ENCODE data around the gene FNDC3B.

DNA sequence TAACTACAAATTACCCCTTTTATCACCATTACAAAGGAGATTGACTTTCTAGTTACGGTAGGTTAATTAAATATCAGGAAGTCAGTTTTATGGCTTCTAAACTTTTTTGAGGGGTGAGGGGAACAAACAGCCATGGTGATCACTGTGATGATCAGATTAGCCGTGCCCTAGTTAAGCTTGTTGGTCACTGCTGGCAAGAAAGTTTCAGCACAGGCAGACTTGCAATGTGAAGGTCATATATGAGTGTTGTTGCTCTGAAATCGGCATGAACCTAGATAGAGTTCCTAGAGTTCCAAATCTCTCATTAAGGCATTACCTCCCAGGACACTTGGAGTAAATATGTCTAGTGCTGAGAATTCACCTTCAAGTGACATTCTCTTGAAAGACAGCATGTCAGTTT, 252.3 kb downstream of the FNDC3B start:
- TF ChIP-seq JUNB (IDR thresholded peaks at IDR 0.05) (no peak), BHLHE40 (IDR thresholded peaks at IDR 0.05; ENCODE audit: low read depth, low read length) (no peak)
- TF ChIP-seq, protein P1, sequence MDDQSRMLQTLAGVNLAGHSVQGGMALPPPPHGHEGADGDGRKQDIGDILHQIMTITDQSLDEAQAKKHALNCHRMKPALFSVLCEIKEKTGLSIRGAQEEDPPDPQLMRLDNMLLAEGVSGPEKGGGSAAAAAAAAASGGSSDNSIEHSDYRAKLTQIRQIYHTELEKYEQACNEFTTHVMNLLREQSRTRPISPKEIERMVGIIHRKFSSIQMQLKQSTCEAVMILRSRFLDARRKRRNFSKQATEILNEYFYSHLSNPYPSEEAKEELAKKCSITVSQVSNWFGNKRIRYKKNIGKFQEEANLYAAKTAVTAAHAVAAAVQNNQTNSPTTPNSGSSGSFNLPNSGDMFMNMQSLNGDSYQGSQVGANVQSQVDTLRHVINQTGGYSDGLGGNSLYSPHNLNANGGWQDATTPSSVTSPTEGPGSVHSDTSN (IDR thresholded peaks at IDR 0.05) = no peak
- TF ChIP-seq, protein P2, sequence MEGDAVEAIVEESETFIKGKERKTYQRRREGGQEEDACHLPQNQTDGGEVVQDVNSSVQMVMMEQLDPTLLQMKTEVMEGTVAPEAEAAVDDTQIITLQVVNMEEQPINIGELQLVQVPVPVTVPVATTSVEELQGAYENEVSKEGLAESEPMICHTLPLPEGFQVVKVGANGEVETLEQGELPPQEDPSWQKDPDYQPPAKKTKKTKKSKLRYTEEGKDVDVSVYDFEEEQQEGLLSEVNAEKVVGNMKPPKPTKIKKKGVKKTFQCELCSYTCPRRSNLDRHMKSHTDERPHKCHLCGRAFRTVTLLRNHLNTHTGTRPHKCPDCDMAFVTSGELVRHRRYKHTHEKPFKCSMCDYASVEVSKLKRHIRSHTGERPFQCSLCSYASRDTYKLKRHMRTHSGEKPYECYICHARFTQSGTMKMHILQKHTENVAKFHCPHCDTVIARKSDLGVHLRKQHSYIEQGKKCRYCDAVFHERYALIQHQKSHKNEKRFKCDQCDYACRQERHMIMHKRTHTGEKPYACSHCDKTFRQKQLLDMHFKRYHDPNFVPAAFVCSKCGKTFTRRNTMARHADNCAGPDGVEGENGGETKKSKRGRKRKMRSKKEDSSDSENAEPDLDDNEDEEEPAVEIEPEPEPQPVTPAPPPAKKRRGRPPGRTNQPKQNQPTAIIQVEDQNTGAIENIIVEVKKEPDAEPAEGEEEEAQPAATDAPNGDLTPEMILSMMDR (IDR thresholded peaks at IDR 0.05) = no peak

All from A549 (cell line).